ENCODE results near the gene GREB1L.

The GREB1L gene

GRCh38 chr18:21389903-21390302 is 147.9 kb downstream of the GREB1L start:
- Histone ChIP-seq H3K4me3 (ENCODE audit: low read depth, low read length) (no peak overlapping the region), H3K36me3 (replicated peaks) (no peaks in the 10 kb centered on the region), H3K27me3 (replicated peaks) (no peaks in the 10 kb centered on the region), H3K27ac (no peak overlapping the region)
- in situ Hi-C loops (cut with HindIII; ENCODE audit: low pct_ligation_motif_present, low sequenced_read_pairs), result no loop called here
- no peak for TF ChIP-seq CTCF (IDR thresholded peaks at IDR 0.05; ENCODE audit: low read depth, low read length, missing control alignments)
- no peak for DNase-seq

- no peaks in the 10 kb centered on the region for H3K27me3 ChIP-seq (replicated peaks)
- TF ChIP-seq CTCF (IDR thresholded peaks at IDR 0.05; ENCODE audit: low read depth, low read length, missing control alignments), result no peak
- no peak overlapping the region for H3K27ac ChIP-seq
- DNase-seq, result peak; percentile 50
- in situ Hi-C loops (cut with HindIII; ENCODE audit: low pct_ligation_motif_present, low sequenced_read_pairs), result no loop called here
- no peak overlapping the region for H3K4me3 ChIP-seq (ENCODE audit: low read depth, low read length)
- H3K36me3 ChIP-seq (replicated peaks), result no peaks in the 10 kb centered on the region
Observed at GRCh38 chr18:21391074-21391673, 149.1 kb downstream of the GREB1L start.

- DNase-seq, result no peak
- H3K36me3 ChIP-seq (replicated peaks), result no peaks in the 10 kb centered on the region
- in situ Hi-C loops (cut with HindIII; ENCODE audit: low pct_ligation_motif_present, low sequenced_read_pairs), result no loop called here
- TF ChIP-seq CTCF (IDR thresholded peaks at IDR 0.05; ENCODE audit: low read depth, low read length, missing control alignments), result no peak
- H3K4me3 ChIP-seq (ENCODE audit: low read depth, low read length), result no peak overlapping the region
- H3K27me3 ChIP-seq (replicated peaks), result no peaks in the 10 kb centered on the region
- H3K27ac ChIP-seq, result no peak overlapping the region
Observed at GRCh38 chr18:21393986-21394385, 152.0 kb downstream of the GREB1L start.

GRCh38 chr18:21398121-21398520 is 156.1 kb downstream of the GREB1L start:
- in situ Hi-C loops (cut with HindIII; ENCODE audit: low pct_ligation_motif_present, low sequenced_read_pairs), result no loop called here
- H3K27me3 ChIP-seq (replicated peaks), result no peaks in the 10 kb centered on the region
- no peak overlapping the region for H3K4me3 ChIP-seq (ENCODE audit: low read depth, low read length)
- no peak overlapping the region for H3K27ac ChIP-seq
- no peak for TF ChIP-seq CTCF (IDR thresholded peaks at IDR 0.05; ENCODE audit: low read depth, low read length, missing control alignments)
- no peak for DNase-seq
- H3K36me3 ChIP-seq (replicated peaks), result no peaks in the 10 kb centered on the region

GRCh38 chr18:21402272-21402671 is 160.2 kb downstream of the GREB1L start:
- H3K36me3 ChIP-seq (replicated peaks), result no peaks in the 10 kb centered on the region
- DNase-seq, result no peak
- no peaks in the 10 kb centered on the region for H3K27me3 ChIP-seq (replicated peaks)
- no peak overlapping the region for H3K27ac ChIP-seq
- no peak overlapping the region for H3K4me3 ChIP-seq (ENCODE audit: low read depth, low read length)
- in situ Hi-C loops (cut with HindIII; ENCODE audit: low pct_ligation_motif_present, low sequenced_read_pairs), result no loop called here
- no peak for TF ChIP-seq CTCF (IDR thresholded peaks at IDR 0.05; ENCODE audit: low read depth, low read length, missing control alignments)

GRCh38 chr18:21404426-21404825 is 162.4 kb downstream of the GREB1L start:
- Histone ChIP-seq H3K27ac (no peak overlapping the region), H3K4me3 (ENCODE audit: low read depth, low read length) (no peak overlapping the region), H3K36me3 (replicated peaks) (no peaks in the 10 kb centered on the region), H3K27me3 (replicated peaks) (no peaks in the 10 kb centered on the region)
- TF ChIP-seq CTCF (IDR thresholded peaks at IDR 0.05; ENCODE audit: low read depth, low read length, missing control alignments), result no peak
- in situ Hi-C loops (cut with HindIII; ENCODE audit: low pct_ligation_motif_present, low sequenced_read_pairs), result no loop called here
- DNase-seq, result no peak

All from brain microvascular endothelial cell (primary cell).